Embryonic facial prominence (tissue), 1 donor: ENCODE results near the gene EXOC4.
"Not testable (repeated sequence)": the region's sequence is repeated elsewhere in the genome, so short reads cannot be mapped to it uniquely, and the experiment has no call there.

Source experiments
- DNase-seq: peaks from one replicate; pipeline ENCODE4 v3.0.0-alpha.2; 2016; ENCODE audit errors: extremely low spot score

The EXOC4 gene

DNA sequence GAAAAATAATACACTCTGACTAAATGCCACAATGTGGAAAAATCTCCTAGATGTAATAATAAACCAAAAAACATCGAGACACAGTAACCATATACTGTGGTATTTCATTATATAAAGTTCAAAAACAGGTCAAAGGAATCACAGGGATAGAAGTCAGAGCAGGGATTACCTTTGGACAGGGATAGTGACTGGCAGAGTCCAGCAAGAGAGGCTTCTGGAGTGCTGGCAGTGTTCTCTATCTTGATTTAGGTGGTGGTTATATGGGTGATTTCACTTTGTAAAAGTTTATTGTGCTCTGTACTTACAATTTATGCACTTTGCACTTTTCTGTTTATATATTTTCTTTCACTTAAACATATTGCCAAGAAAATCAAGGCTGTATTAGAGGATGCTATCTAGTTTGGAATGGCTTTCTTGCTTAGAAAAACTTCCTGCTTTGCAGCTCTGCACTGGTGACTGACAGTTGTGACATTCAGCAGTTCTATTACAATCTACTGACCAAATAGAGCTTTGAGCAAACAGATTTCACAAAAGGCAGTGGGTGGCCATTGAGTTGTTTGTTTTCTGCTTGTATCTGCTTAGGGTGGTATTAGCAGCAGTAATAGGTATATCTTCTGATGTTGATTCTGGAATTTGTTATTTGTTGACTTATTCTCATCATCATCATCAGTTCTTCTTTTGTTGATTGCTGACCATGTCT, 610.6 kb downstream of the EXOC4 start:
- no peak for DNase-seq

DNA sequence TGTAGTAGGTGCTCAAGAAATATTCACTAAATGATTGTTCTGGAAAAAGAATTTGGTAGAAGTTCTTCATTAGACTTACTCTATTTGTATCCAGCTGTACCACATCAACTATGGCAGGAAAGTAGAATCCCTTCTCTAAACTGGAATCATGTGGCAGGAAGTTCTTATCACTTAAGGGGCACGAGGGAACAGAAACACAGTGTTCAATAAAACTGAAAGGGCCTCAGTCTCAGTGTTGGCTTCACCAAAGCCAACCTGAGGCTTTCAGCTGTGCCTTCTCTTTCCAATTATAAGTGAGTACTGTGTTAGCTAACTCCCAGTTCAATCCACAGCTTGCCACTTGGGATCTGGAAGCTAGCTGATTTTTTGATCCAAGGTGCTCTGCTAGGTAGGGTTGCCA, 616.7 kb downstream of the EXOC4 start:
- DNase-seq = no peak

DNA sequence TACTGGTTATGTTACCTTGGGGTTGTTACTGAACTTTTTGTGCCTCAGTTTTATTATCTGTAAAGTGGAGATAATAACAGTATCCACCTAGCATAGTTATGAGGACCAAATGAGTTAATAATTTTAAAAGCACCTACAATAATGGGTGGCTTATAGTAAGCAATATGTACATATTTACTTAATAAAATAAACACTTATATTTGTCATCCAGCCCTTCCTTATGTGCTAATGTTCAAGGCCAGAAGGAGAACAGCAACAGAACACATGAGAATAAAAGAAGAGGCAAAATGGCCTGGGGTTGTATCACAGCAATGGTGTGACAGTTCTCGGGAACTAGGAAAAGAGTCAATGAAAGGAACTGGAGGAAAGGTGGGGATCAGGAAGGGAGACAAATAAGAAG, 618.9 kb downstream of the EXOC4 start:
- DNase-seq = no peak

DNA sequence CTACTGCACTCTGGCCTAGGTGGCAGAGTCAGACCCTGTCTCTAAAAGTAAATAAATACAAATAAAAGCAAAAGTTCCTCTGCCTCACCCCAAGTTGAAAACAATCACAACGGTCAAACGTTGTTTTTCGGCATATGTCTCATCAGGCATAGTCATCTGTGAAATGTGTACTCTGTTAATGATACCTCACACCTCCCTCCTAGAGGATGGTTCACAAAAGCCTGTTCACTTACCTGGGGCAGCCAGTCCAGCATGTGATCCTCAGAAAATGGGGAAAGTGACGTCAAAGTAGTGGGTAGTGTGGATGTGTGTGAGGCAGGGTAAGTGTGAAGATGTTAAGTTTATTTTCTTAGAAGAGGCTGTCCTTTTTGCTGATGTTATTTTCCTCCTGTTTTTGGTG, 620.3 kb downstream of the EXOC4 start:
- no peak for DNase-seq

DNA sequence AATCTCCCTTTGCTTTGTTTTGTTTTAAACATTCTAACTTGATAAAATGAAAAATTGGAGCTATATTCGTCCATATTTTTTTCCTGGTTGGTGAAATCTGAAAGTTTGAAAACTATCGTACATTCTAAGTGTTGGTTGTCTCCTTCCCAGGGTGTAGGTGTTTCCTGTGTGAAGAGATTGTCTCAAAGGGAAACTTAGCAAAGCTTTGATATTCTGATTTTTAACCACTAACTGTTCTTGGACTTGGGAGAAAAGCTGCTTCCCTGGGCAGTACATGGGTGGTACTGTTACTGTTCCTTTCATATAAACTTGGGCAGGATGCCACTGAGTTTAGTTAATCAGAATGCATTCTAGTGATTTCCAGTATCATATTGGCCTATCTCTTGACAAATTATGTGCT, 620.8 kb downstream of the EXOC4 start:
- no peak for DNase-seq

DNA sequence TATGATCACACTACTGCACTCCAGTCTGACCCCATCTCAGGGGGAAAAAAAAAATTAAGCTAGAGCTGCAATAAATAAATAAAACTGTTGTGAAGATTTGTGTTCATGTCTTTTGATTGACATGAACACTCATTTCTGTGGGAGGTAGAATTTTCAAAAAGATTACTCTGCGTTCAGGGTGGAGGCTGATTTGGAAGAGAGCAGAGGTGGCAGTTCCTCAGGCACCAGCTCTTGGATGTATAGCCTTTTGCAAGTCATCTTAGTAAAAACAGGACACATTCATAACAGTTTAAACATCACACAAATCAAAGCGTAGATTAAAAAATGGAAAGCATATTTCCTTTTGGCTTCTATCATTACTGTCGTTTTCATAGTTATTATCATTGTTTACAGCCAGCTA, 630.7 kb downstream of the EXOC4 start:
- DNase-seq = no peak

DNA sequence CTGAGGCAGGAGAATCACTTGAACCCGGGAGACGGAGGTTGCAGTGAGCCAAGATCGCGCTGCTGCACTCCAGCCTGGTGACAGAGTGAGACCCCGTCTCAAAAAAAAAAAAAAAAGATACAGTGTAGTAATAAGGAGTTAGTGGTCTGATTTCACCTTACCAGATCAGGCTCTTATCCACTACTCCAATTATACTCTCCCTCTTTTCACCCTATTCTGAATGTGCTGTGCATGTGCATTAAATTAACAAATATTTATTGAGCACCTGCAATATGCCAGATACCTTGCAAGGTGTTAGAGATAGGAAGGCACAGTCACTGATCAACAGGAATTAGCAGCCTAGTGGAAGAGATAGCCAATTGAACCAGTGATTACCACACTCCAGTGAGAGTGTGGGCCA, 632.3 kb downstream of the EXOC4 start:
- no peak for DNase-seq

DNA sequence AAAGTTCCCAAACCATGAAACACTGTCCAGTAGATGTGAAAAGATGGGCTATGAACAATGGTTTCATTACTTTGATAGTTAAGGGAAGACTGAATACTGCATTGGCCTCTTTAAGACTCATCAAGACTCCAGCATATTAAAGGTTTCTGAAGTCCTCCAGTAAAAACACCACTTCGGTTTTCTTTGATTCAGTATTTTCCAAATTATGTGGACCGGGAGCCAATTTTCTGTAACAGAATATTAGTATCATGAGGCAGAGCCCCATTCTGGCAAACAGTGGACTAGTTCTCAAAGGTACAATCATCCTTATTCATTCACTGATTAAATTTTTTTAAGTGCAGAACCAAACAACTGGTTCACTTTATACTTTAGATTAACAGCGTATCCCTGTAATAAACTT, 633.2 kb downstream of the EXOC4 start:
- DNase-seq = no peak

DNA sequence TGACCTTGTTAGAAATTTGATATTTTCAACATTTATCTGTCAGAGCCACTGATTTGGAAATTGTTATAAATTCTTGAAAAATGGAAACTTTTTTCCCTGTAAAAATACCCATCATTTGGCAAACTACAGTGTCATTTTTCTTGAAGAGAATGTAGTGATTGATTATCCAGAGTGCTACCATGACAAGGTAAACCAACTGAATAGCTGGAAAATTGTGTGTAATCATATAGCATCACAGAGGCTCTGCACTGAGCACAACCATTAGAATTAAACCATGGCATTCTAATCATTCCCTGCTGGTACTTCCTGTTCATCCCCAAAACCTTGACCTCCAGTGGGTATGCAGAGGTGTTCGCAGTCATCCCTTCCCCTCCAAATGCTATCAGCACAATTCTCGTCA, 633.9 kb downstream of the EXOC4 start:
- DNase-seq = no peak

DNA sequence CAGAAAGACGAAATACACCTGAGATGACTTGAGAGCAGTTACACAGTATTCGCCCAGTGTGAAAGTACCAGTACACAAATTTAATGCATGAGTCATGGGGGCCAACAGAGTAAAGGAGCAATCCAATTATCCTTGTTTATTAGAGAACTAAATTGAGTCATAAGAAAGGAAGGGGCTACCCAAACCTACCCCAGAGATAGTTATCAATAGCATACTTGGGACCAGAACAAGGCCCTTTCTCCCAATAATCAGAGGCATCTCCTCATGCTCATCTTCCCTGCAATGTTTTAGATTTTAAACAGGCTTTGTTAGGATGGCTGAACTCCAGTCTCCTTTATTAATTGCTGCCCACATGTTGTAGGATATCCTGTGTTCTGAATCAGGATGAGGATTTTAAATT, 634.6 kb downstream of the EXOC4 start:
- DNase-seq = no peak

DNA sequence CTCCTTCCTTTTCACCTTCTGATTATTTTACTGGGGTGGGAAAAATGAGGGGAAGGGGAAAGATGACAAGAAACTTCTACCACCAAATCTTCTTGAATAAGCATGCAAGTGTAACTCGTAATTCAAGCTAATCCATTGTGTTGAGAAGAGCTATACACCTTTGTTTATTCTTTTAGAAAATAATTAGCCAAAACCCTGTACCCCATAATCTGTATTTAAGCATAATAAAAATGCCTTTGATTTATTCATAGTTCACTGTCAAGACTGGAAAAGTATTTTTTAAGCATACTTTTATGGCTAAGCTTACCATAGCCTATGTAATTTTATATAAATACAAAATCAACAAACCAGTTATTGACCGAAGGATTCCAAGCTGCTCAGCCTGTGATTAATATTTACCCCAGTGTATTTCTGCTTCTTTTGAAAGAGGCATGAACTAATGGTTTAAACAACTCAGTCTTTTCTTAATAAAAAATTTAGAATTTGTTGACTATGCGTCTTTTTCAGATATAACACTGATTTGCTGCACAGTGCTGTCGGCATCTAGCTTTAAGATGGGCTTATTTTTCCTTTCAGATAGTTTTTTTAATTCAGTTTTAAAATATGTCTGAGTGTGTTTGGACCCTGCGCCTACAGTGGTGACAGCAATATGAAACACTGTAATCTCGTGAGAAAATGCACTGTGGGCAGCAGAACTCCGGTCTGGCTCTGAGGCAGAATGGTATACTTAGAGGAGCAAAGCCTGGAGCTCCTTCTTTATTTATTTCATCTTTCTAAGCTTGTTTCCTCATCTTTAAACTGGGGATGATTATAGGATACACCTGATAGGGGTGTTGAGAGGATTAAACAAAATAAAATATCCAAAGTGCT, 635.4 kb downstream of the EXOC4 start:
- DNase-seq = no peak

DNA sequence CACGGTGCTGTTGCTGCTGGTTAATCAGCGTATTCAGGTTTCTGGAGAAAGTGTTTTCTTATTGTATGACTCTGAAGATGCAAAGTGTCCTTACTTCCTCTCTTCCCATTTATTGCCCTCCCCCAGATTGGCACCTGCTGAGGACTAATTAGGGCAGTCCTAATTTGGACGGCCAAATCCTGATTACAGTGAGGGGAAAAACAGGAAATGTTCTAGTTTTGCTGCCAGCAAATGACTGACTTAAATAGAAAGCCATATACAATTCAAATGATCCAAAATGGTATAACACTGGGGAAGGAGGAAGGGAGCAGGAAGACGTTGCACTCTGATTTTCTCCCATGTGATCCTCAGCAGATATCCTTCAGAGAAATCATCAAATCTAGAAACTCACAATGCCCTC, 651.9 kb downstream of the EXOC4 start:
- DNase-seq = no peak

DNA sequence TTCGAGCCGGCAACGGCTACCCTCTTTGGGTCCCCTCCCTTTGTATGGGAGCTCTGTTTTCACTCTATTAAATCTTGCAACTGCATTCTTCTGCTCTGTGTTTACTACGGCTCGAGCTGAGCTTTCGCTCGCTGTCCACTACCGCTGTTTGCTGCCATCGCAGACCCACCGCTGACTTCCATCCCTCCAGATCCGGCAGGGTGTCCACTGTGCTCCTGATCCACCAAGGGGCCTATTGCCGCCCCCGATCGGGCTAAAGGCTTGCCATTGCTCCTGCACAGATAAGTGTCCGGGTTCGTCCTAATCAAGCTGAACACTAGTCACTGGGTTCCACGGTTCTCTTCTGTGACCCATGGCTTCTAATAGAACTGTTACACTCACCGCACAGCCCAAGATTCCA, 653.7 kb downstream of the EXOC4 start:
- not testable (repeated sequence) for DNase-seq

DNA sequence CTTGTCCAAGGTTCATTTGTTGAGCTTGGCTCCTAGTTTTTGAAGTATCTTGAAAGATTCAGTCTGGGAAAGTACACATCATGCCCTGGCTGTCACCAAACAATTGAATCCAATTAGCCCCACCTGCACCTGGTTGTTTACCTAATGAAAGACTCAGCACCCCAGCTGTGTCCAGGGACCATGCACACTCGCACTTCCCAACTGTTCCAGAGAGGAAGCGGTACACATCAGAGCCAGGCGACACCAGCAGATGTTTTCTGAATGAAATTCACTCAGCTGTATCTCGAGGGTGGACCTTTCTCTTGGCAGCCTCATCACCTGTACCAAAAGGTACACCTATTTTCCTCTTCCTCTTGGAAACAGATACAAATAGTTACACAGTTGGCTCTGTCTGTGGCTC, 657.9 kb downstream of the EXOC4 start:
- DNase-seq = no peak

DNA sequence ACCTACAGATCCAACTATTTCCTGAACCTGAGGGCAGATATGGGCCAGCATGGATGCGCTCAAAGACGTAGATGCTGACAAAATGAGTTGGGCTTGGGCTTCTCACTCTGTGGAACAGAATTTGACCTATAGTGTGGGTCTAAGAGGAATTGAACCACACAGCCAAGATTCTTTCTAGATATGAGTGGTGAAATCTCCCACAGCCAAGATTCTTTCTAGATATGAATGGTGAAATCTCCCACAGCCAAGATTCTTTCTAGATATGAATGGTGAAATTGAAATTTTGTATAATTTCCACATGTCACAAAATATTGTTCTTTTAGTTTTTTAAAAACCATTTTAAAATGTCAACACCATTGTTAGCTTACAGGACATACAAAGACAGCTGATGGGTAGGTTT, 658.8 kb downstream of the EXOC4 start:
- DNase-seq = no peak

DNA sequence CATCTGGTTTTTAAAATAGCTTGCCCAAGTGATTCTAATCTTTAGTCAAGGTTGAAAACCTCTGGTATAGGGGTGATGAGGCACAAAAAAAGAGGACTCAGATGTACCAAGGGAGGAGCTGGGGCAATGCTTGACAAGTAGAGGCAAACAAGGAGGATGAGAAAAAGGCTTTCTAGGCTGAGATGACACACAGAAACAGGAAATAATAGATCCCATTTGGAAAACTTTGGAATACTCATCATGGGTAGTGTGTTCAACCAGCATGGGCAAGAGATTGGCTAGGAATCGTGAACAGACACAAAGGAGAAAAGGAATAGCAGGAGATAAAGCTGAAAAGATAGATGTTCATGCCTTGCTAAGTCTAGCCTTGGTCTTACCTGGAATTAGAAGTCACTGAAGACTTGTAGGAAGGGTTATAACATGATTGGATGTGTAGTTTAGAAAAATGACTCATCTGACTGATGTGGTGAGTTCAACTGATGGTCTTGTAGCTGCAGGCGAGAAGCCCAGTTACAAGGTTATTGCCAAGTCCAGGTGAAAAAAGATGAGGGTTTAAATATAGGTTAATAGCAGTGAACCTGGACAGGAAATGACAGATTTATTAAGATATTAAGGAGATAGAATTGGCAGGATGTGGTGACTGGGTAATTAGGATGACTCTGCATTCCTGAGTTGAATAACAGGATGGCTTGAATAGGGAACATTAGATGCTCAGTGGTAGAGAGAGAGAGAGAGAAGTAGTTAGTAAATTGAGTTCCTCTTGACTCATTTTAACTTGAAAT, 660.2 kb downstream of the EXOC4 start:
- DNase-seq = no peak

DNA sequence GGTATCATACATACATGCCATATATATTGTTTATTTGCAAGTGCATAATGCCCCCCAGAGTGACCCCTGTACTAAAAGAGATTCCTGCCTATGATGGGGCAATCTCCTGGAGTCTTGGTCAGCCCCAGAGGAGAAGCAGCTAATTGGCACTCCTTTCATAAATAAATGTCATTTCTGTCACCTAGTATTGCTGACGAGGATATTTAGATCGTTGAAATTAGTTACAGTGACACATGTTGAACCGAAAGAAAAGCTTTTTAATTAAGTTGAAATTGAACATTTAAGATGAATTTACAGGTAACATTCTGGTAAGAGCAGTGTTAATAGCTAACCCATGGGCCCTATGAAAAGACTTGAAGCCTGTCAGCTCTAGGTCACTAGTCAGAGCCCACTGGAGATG, 663.7 kb downstream of the EXOC4 start:
- DNase-seq = no peak

DNA sequence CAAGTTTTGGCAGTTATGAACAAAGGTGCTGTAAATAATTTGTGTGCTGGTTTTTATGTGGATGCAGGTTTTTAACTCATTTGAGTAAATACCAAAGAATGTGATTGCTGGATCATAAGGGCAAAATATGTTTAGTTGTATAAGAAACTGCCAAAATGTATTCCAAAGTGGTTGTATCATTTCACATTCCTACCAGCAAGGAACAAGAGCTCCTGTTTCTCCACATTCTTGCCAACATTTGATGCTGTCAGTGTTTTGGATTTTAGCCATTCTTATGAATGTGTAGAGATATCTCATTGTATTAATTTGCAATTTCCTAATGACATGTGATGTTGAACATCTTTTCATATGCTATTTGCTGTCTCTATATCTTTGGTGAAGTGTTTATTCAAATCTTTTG, 666.9 kb downstream of the EXOC4 start:
- no peak for DNase-seq

DNA sequence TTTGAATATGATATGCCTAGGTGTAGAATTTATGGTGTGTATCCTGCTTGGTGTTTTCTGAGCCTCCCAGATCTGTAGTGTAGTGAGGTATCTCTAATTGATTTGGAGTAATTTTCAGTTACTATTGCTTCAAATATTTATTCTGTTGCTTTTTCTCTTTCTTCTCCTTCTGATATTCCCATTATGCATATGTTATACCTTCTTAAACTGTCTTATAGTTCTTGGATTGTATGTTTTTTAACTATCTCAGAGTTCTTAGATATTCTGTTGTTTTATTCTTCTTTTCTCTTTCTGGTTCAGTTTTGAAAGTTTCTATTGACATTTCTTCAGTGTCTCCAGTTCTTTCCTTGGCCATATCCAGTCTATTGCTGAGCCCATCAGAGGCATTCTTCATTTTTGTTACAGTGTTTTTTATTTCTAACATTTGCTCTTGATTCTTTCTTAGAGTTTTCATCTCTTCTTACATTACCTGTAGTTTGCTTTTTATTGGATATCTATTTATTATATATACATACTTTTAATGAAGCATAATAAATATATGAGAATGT, 668.8 kb downstream of the EXOC4 start:
- no peak for DNase-seq

DNA sequence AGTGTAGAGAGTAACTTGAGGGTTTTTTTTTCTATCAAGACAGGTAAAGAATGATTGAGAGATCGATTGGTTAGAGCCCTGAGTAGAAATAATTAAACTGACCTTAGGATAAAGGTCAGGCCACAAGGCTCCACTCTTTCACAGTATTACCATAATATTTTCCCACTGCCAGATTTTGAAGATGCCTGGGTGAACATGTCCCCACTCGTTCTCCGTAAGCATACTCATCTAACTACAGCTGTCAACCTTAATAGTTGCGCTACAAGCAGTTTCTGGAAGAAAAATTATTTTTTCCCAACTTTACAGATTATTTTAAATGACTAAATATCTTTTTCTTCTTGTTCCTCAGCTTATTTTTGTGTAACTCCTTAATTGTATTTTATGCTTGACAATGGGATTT, 671.1 kb downstream of the EXOC4 start:
- DNase-seq = no peak

DNA sequence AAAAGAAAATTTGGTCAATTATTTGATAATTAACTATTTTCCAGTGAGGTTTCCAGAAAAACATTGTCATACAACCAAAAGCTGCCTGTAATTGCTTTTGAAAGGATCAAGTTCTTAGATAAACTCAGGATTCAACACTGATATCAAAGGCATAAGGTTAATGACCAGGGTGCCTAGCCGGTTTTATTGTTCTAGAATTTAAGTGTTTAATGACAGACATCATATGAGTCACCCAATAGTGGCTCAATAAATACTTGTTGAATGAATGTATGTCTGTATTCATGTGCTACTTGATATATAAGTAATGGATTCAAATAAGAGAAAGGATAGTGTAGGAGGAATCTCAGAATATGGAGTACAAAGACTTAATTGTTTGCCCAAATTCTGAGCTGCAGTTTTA, 678.2 kb downstream of the EXOC4 start:
- DNase-seq = no peak

DNA sequence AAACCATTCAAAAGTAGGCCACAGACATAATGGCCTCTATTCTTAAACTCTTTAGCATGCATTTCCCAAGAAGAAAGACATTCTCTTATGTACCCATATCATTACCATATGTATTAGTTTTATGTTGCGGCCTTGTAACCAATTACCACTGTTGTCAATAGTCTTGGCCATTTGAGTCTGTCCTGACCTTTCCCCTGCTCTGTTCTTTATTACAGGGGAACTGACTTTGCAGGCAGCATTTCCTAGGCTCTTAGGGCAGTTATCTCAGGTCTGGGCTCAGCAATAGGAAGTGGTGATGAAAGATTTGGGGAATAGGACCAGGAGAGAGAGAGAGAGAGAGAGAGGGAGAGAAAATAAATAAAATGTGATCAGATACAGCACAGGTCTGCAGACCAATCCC, 679.7 kb downstream of the EXOC4 start:
- DNase-seq = no peak
